HG03439 (cell line): ENCODE measurements around the gene PAEP.

ENCODE experiments used
- ATAC-seq: cut with Tn5 transposase; IDR thresholded peaks from one replicate; pipeline ENCODE4 v1.9.1; 2021; ENCODE audit warnings: mild to moderate bottlenecking, moderate library complexity; ENCODE audit not compliant: unreplicated experiment

Gene PAEP

GRCh38 chr9:135612981-135613910 is 51.7 kb downstream of the PAEP start:
- no peak for ATAC-seq

- ATAC-seq = no peak
Measured at GRCh38 chr9:135613946-135614805, 52.6 kb downstream of the PAEP start.

- ATAC-seq = no peak
Measured at GRCh38 chr9:135614821-135615665, 53.5 kb downstream of the PAEP start.

- no peak for ATAC-seq
Measured at GRCh38 chr9:135615666-135616618, 54.4 kb downstream of the PAEP start.
